ENCODE data around the gene RNU1-4. TPM values are rescaled to one million over a fixed set of nuclear protein-coding genes. Genes with fewer than 3 reads are reported as not detected.
"Not testable (repeated sequence)": the region's sequence is repeated elsewhere in the genome, so short reads cannot be mapped to it uniquely, and the experiment has no call there.

Gene RNU1-4
- total RNA-seq, result under 0.01 TPM in 2 replicates

- DNase-seq (ENCODE audit: low read depth in 2 of 2), result not testable (repeated sequence)
Observed at GRCh38 chr1:16740047-16740964, at the start of gene RNU1-4. TSS of gene RNU1-4 (plus strand) at chr1:16740516.

GRCh38 chr1:16690971-16691682, 49.2 kb upstream of the RNU1-4 start:
- not testable (repeated sequence) for DNase-seq (ENCODE audit: low read depth in 2 of 2)

- not testable (repeated sequence) for DNase-seq (ENCODE audit: low read depth in 2 of 2)
Observed at GRCh38 chr1:16692283-16692682, 48.0 kb upstream of the RNU1-4 start.

GRCh38 chr1:16692717-16693448, 47.4 kb upstream of the RNU1-4 start:
- DNase-seq (ENCODE audit: low read depth in 2 of 2), result not testable (repeated sequence)

- not testable (repeated sequence) for DNase-seq (ENCODE audit: low read depth in 2 of 2)
Observed at GRCh38 chr1:16693449-16694307, 46.6 kb upstream of the RNU1-4 start.

DNA sequence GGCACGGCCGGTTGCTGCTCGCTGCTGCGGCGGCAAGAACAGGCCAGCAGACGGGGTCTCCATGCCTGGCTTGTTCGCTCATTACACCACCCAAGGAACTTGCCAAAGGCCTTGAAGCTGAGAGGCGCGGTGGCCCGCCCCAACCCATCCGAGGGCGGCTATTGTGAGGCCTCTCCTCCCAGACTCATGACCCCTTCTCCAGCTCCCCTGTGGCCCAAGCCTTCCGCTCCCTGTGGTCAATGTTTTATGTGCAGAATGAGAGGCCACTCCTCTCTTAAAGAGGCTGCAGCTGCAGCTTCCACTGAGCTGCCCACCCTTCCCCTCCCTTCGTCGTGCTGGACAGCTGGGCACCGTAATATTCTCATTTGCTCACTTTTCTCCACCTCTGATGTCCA, 46.0 kb upstream of the RNU1-4 start:
- DNase-seq (ENCODE audit: low read depth in 2 of 2), result not testable (repeated sequence)

DNA sequence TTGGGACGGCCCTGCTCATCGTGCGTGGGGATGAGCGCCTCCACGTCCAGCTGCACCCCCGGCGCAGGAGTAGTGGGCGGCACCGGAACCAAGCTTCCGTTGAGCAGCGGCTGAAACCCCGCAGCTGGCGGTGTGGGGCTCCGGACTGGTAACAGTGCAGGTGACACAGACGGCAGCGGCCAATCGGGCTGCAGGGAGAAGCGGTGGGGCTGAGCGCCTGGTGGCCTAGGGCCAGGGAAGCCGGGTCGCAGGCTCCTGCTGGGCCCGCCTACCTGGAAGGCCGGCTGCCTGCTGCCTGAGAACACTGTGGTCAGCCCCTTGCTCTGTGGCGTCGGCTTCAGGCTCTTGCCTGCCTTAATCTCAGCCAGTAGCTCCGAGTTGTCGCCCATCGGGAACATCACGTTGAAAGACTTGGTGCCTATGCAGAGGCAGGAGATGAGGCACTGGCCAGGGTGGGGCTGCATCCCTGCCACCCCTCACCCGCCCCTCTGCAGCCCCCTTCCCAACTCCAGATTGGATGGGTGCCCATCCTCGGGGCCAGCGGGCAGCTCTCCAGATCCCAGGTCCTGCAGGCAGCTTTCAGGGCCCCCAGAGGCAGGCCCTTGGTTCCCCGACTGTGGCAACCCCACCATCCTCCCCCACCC, 43.7 kb upstream of the RNU1-4 start:
- not testable (repeated sequence) for DNase-seq (ENCODE audit: low read depth in 2 of 2)

- DNase-seq (ENCODE audit: low read depth in 2 of 2), result not testable (repeated sequence)
Observed at GRCh38 chr1:16697152-16697551, 43.2 kb upstream of the RNU1-4 start.

DNA sequence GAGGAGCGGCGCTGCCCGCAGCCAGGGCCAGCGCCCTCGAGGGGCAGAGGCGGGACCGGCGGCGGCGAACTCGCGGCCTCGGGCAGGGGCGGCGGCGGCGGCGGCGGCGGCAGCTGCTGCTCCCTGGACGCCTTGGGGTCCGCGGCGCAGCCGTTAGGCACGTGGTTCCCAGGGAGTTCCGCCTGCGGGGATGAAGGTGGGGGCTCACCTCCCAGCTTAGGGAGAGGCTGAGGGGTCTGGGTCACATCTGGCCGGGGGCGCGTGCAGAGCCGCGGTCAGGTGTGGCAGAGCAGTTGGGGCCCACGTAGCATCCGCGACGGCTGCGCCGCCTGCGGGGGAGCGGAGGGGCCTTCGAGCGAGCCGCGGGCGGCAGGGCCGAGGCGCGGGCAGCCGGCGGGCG, 40.9 kb upstream of the RNU1-4 start:
- DNase-seq (ENCODE audit: low read depth in 2 of 2), result not testable (repeated sequence)

GRCh38 chr1:16700138-16700895, 40.0 kb upstream of the RNU1-4 start:
- not testable (repeated sequence) for DNase-seq (ENCODE audit: low read depth in 2 of 2)

DNA sequence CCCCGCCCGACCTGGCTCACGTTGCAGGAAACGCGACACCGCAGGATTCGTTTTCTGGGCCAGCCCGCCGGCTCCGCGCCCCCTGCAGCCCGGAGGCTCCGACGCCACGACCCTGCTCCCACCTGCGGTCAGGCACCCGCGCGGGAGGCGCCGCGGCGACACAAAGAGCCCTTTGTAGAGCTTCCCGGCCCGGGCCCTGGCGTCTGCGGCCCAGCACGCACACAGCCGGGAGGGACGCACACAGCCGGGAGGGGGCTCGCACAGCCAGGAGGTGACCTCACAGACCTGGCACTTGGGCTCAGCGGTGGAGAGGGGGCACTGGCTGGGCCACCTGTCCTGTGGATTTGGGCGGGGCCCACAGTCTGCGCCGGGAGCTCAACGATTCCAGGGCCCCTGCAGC, 39.1 kb upstream of the RNU1-4 start:
- DNase-seq (ENCODE audit: low read depth in 2 of 2), result not testable (repeated sequence)

DNA sequence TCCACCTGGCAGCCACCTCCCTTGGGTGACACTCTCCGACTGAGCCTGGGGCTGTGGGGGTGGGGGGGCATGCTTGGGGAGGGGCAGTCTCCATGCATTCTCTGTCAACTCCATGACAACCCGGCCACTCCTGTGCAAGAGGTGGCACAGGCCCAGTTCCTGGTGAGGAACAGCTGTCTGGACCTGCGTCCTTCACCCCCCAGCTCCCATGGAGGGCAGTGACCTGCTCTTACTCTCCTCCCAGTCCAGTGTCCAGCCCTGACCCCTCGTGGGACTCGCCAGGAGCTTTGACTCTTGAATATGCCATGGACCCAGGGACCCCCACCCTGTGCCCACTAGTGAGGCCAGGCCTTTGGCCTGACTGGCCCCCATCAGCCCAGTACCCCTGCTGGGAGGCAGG, 38.0 kb upstream of the RNU1-4 start:
- DNase-seq (ENCODE audit: low read depth in 2 of 2), result not testable (repeated sequence)

DNA sequence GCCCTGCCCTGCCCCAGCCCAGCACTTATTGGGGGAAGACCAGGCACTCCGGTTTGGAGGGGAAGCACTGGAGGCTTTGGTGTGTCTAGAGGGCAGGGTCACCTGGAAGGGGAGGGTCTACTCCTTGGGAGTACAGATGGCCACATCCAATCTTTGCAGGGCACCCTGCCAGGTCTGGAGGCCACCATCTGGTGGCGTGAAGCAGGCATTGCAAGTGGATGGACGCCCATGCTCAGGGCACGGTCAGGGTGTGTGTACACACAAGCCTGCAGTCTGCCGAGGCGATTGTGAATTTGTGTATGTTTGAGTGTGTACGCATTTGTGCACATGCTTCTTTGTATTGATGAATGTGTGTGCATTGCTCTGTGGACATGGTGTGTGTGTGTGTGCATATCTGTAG, 37.2 kb upstream of the RNU1-4 start:
- not testable (repeated sequence) for DNase-seq (ENCODE audit: low read depth in 2 of 2)

- not testable (repeated sequence) for DNase-seq (ENCODE audit: low read depth in 2 of 2)
Observed at GRCh38 chr1:16703602-16704001, 36.7 kb upstream of the RNU1-4 start.

DNA sequence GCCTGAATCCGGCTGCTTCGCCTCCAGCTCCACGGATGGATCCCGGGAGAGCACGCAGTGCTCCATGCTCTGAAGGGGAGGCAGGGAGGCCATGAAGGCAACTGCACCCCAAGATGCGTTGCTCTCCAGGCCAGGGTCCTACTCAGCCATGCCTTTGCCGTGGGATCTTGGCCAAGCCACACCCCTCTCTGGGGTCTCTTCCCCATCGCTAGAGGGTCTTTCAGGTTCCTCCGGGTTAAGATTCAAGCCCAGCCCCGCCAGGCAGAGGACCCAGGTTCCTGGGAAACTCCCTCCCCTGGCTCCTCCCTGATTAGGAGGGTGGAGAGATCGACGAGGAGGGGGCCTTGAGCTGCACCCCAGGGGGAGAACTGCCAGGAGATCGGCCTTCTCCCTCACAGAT, 36.2 kb upstream of the RNU1-4 start:
- DNase-seq (ENCODE audit: low read depth in 2 of 2), result not testable (repeated sequence)

GRCh38 chr1:16704502-16705100, 35.7 kb upstream of the RNU1-4 start:
- DNase-seq (ENCODE audit: low read depth in 2 of 2), result not testable (repeated sequence)

- DNase-seq (ENCODE audit: low read depth in 2 of 2), result not testable (repeated sequence)
Observed at GRCh38 chr1:16706302-16706701, 34.0 kb upstream of the RNU1-4 start.

DNA sequence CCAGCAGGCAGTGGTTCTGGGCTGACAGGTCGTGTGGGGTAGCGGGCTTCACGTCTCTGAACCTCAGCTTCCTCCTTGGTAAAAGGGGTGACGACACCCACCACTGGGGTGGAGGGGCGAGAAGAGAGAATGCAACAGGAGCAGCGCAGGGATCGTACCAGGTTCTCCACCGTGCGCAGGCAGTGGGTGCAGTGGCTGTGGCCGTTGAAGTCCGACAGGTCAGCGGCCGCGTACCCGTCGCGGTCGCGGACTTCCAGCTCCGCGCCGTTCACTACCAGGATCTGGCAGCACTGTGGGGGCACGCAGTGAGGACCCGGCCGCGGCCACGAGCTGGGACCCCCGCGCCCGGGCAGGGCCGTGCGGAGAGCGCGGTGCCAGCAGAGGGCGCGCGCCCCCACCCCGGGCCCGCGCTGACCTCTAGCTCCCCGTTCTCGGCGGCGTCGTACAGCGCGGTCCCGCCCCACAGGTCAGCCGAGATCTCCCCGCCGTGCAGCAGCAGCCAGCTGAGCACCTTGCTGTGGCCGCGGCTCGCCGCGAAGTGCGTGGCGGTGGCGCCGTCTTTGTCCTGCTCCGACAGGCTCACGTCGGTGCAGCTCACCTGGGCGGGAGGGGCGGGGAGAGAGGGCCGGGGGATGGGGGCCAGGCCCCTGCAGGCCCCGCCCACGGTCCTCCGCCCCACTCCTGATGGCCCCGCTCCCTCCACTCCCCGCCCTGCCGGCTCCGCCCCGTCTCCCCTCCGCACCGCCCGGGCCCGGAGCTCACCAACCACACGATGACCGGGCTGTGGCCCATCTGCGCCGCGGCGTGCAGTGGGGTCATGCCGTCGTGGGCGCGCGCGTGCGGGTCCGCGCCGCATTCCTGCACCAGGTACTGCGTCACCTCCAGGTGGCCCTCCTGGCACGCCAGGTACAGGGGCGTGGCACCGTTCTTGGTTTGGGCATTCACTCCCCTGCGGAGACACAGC, 32.9 kb upstream of the RNU1-4 start:
- DNase-seq (ENCODE audit: low read depth in 2 of 2), result not testable (repeated sequence)

Data from dermis microvascular lymphatic vessel endothelial cell (primary cell).